Measurements from ENCODE around the gene CLCN5.

DNA sequence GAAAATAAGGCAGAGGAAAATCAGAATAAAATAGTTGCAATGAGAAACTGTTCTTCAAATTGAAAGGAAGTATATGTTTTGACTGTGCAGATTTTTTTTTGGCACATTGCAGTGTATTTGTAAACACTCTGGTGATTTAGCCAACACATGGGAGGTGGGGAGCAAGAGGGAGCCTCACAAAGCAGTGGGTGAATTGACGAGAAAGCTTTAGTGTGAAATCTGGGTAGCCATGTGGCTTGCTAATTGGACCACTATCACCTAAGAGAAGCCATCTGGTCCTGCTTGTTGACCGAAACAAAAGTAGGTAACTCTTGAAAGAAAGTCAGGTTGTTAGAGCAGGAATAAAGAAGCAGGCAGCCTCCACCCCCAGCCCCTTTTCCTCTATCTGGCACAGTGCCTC lies 10.4 kb downstream of the CLCN5 start:
- no peak for TF ChIP-seq POLR2A (IDR thresholded peaks at IDR 0.05; ENCODE audit: extremely low read depth, insufficient read length)
- TF ChIP-seq, protein P1, sequence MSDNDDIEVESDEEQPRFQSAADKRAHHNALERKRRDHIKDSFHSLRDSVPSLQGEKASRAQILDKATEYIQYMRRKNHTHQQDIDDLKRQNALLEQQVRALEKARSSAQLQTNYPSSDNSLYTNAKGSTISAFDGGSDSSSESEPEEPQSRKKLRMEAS (IDR thresholded peaks at IDR 0.05; ENCODE audit: low read depth, low read length) = no peak
- TF ChIP-seq, protein P2, sequence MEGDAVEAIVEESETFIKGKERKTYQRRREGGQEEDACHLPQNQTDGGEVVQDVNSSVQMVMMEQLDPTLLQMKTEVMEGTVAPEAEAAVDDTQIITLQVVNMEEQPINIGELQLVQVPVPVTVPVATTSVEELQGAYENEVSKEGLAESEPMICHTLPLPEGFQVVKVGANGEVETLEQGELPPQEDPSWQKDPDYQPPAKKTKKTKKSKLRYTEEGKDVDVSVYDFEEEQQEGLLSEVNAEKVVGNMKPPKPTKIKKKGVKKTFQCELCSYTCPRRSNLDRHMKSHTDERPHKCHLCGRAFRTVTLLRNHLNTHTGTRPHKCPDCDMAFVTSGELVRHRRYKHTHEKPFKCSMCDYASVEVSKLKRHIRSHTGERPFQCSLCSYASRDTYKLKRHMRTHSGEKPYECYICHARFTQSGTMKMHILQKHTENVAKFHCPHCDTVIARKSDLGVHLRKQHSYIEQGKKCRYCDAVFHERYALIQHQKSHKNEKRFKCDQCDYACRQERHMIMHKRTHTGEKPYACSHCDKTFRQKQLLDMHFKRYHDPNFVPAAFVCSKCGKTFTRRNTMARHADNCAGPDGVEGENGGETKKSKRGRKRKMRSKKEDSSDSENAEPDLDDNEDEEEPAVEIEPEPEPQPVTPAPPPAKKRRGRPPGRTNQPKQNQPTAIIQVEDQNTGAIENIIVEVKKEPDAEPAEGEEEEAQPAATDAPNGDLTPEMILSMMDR (IDR thresholded peaks at IDR 0.05; ENCODE audit: low read depth, low read length) = no peak

Data from NB4 (cell line).